PC-9 (cell line): ENCODE results near the gene NET1. TPM values are rescaled to one million over a fixed set of nuclear protein-coding genes. Genes with fewer than 3 reads are reported as not detected.

Experiments
- BruUV-seq: library from RNA; stranded (reverse); fragments of 400-500 nt; replicated peaks from 2 replicates; lab custom pipeline; 2021; lab: Mats Ljungman, UMichigan
- CTCF ChIA-PET: fragments of 300-600 bp; sonication (Branson Sonifier 250); formaldehyde crosslinking; loops from one replicate; lab custom pipeline; 2022; ENCODE audit warnings: antibody characterized with exemption; lab: Charles Lee
- POLR2A ChIA-PET: fragments of 300-600 bp; sonication (Branson Sonifier 250); formaldehyde crosslinking; loops from one replicate; lab custom pipeline; 2022; ENCODE audit warnings: antibody characterized with exemption; ENCODE audit not compliant: unreplicated experiment; lab: Charles Lee
- DNase-seq, 2 experiments: peaks; one replicate each; pipeline versions ENCODE4 v3.0.0 to v3.0.0-alpha.2; 2015 to 2022; ENCODE audit warnings: mixed read lengths in 1 of 2
- H2AFZ ChIP-seq: fragments of 200-600 bp; sonication (generic); 2 replicates; pipeline ENCODE4 v1.8.1; 2017; ENCODE audit warnings: antibody characterized with exemption
- H3F3A ChIP-seq: fragments of 200-600 bp; sonication (generic); 2 replicates; pipeline ENCODE4 v1.8.1; 2017; ENCODE audit warnings: antibody characterized with exemption, mild to moderate bottlenecking, low read depth; ENCODE audit not compliant: insufficient read depth
- H3K27ac ChIP-seq: fragments of 200-600 bp; sonication (generic); 2 replicates; pipeline ENCODE4 v1.6.1; 2016; ENCODE audit warnings: mixed run types
- H3K27me3 ChIP-seq: fragments of 200-600 bp; sonication (generic); 2 replicates; pipeline ENCODE4 v1.6.1; 2016; ENCODE audit warnings: low read depth, mixed run types; ENCODE audit not compliant: insufficient read depth
- H3K36me3 ChIP-seq: fragments of 200-600 bp; sonication (generic); 2 replicates; pipeline ENCODE4 v1.6.1; 2016; ENCODE audit warnings: low read depth, mixed run types
- H3K4me1 ChIP-seq: fragments of 200-600 bp; sonication (generic); replicated peaks from 2 replicates; pipeline ENCODE4 v1.6.1; 2016; ENCODE audit warnings: mixed run types; ENCODE audit not compliant: insufficient read depth
- H3K4me2 ChIP-seq: fragments of 200-600 bp; sonication (generic); 2 replicates; pipeline ENCODE4 v1.6.1; 2017; ENCODE audit warnings: mixed run types
- H3K4me3 ChIP-seq: fragments of 200-600 bp; sonication (generic); 2 replicates; pipeline ENCODE4 v1.6.1; 2016; ENCODE audit warnings: mixed run types
- H3K79me2 ChIP-seq: fragments of 200-600 bp; sonication (generic); 2 replicates; pipeline ENCODE4 v1.6.1; 2017; ENCODE audit warnings: low read depth, mixed run types
- H3K9me2 ChIP-seq: fragments of 200-600 bp; sonication (generic); 2 replicates; pipeline ENCODE4 v1.8.1; 2017; ENCODE audit warnings: mild to moderate bottlenecking; ENCODE audit not compliant: insufficient read depth
- H3K9me3 ChIP-seq: fragments of 200-600 bp; sonication (generic); 2 replicates; pipeline ENCODE4 v1.8.1; 2016; ENCODE audit warnings: low read depth; ENCODE audit not compliant: insufficient read depth
- H4K20me1 ChIP-seq: fragments of 200-600 bp; sonication (generic); 2 replicates; pipeline ENCODE4 v1.8.1; 2017; ENCODE audit not compliant: insufficient read depth
- CTCF ChIP-seq: fragments of 200-600 bp; sonication (generic); conservative IDR thresholded peaks from 2 replicates; pipeline ENCODE4 v1.6.1; 2017; ENCODE audit warnings: mixed run types, antibody characterized with exemption, mild to moderate bottlenecking, moderate library complexity
- EZH2 ChIP-seq: fragments of 200-600 bp; sonication (generic); IDR thresholded peaks from 2 replicates; pipeline ENCODE4 v1.8.0; 2017; ENCODE audit warnings: antibody characterized with exemption, low read depth
- intact Hi-C: fragments of 100-400 bp; cut with micrococcal nuclease; formaldehyde crosslinking; loops from one replicate; pipeline ENCODE4 v1.10.0; 2022; ENCODE audit not compliant: unreplicated experiment
- total RNA-seq: library from RNA; stranded (reverse); gene quantifications from 2 replicates; pipeline ENCODE4 v1.2.3, GENCODE V29; 2021

The NET1 gene
- total RNA-seq, 1 experiment from 2014 or later, result 150 TPM

- Histone ChIP-seq H3F3A (no peaks in the 10 kb centered on the region), H2AFZ (no peak within 1 kb of the TSS), H4K20me1 (no peaks in the 10 kb centered on the region), H3K9me3 (no peaks in the 10 kb centered on the region), H3K27me3 (no peaks in the 10 kb centered on the region), H3K79me2 (no peaks in the 10 kb centered on the region), H3K4me3 (no peak within 1 kb of the TSS), H3K4me1 (no peaks in the 10 kb centered on the region), H3K4me2 (no peak within 1 kb of the TSS), H3K36me3 (no peaks in the 10 kb centered on the region), H3K9me2 (no peaks in the 10 kb centered on the region), H3K27ac (no peak within 1 kb of the TSS)
- CTCF ChIA-PET, result no interaction called here
- intact Hi-C loops, result no loop called here
- TF ChIP-seq EZH2, result no peak
- TF ChIP-seq CTCF, result no peak
- no TSS peak for BruUV-seq
- POLR2A ChIA-PET, result interaction anchor here (0.6 kb wide), 1 partner anchor 194 kb away, joined by 5 read pairs; no protein-coding TSS in a partner anchor
- DNase-seq, result no peak
Measured at GRCh38 chr10:5364890-5365338, 47.4 kb upstream of the NET1 start, which contains the start of gene UCN3. Gene UCN3 (plus strand): TSS chr10:5364966. CDS start chr10:5373721, 8,755 bp downstream.

- H3K27me3 ChIP-seq, result no peaks in the 10 kb centered on the region
- DNase-seq, result no peak
- H3K4me2 ChIP-seq, result no peak overlapping the region
- BruUV-seq, result no TSS peak
- no peaks in the 10 kb centered on the region for H3K36me3 ChIP-seq
- H3K9me2 ChIP-seq, result no peaks in the 10 kb centered on the region
- no peaks in the 10 kb centered on the region for H3K4me1 ChIP-seq
- H4K20me1 ChIP-seq, result no peaks in the 10 kb centered on the region
- H3K27ac ChIP-seq, result no peak overlapping the region
- ChIA-PET CTCF (no interaction called here), POLR2A (no interaction called here)
- H2AFZ ChIP-seq, result no peak overlapping the region
- H3K4me3 ChIP-seq, result no peak overlapping the region
- H3K9me3 ChIP-seq, result no peaks in the 10 kb centered on the region
- H3F3A ChIP-seq, result peaks cover 2% of the 10 kb centered on the region; the same call in 1 of the 2 replicates
- TF ChIP-seq EZH2 (no peak), CTCF (no peak)
- intact Hi-C loops, result no loop called here
- no peaks in the 10 kb centered on the region for H3K79me2 ChIP-seq
Measured at GRCh38 chr10:5365928-5366327, 46.4 kb upstream of the NET1 start.

GRCh38 chr10:5369362-5370158, 42.8 kb upstream of the NET1 start:
- DNase-seq, result no peak
- peaks cover 5% of the 10 kb centered on the region; the same call in 1 of the 2 replicates for H3F3A ChIP-seq
- no peaks in the 10 kb centered on the region for H3K36me3 ChIP-seq
- no peak overlapping the region for H2AFZ ChIP-seq
- H4K20me1 ChIP-seq, result no peaks in the 10 kb centered on the region
- H3K4me2 ChIP-seq, result no peak overlapping the region
- ChIA-PET CTCF (no interaction called here), POLR2A (interaction anchor here (0.6 kb wide), 1 partner anchor 576 kb away, joined by 5 read pairs; no protein-coding TSS in a partner anchor)
- no peaks in the 10 kb centered on the region for H3K9me2 ChIP-seq
- intact Hi-C loops, result no loop called here
- H3K27ac ChIP-seq, result no peak overlapping the region
- H3K27me3 ChIP-seq, result no peaks in the 10 kb centered on the region
- H3K4me1 ChIP-seq, result no peaks in the 10 kb centered on the region
- H3K9me3 ChIP-seq, result no peaks in the 10 kb centered on the region
- no peaks in the 10 kb centered on the region for H3K79me2 ChIP-seq
- TF ChIP-seq CTCF (no peak), EZH2 (no peak)
- no TSS peak for BruUV-seq
- H3K4me3 ChIP-seq, result no peak overlapping the region
